Measurements from ENCODE around the gene HIBCH. TPM values are rescaled to one million over a fixed set of nuclear protein-coding genes. Genes with fewer than 3 reads are reported as not detected.
A peak's percentile ranks its signal among the peaks of the same experiment; 100 is the strongest.

Gene HIBCH
- total and polyA plus RNA-seq, 10 donors: 12.0 to 38.7 (median 25.5) TPM

DNA sequence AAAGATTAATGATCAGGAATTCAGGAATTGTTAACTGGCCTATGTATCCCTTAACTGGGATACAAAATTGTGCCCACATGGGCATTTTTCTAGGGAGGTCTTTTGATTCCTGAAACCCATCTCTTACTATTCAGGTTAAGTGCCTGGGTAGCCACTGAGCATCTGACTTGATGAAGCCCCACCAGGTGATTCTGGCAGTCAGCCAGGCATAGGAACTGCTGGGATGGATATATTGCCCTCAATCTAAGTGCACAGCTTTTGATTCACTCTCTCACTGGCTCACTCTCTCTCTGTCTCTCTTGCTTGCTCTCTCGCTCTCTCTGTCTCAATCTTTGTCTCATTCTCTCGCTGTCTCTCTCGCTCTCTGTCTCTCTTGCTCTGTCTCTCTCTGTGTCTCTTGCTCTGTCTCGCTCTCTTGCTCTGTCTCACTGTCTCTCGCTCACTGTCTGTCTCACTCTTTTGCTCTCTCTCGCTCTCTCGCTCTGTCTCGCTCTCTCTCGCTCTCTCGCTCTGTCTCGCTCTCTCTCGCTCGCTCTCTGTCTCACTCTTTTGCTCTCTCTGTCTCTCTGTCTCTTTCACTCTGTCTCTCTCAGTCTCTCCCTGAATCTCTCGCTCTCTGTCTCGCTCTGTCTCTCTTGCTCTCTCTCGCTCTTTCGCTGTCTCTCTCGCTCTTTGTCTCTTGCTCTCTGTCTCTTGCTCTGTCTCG is 46.0 kb upstream of the HIBCH start:
- WGBS, 5 donors: 84 to 99% (median 96%) methylated on average over 19 of the region's 19 CpGs
- Histone ChIP-seq H3K9me3 (no peaks in the 10 kb centered on the region), H3K27me3 (replicated peaks in 1 of 7) (no peaks in the 10 kb centered on the region), H3K27ac (no peak overlapping the region), H3K4me3 (no peak overlapping the region), H3K36me3 (peaks cover 0 to 93% (median 37%) of the 10 kb centered on the region in 6 donors), H3K4me1 (peaks cover 0 to 18% (median 7%) of the 10 kb centered on the region in 6 donors)
- TF ChIP-seq, protein P1, sequence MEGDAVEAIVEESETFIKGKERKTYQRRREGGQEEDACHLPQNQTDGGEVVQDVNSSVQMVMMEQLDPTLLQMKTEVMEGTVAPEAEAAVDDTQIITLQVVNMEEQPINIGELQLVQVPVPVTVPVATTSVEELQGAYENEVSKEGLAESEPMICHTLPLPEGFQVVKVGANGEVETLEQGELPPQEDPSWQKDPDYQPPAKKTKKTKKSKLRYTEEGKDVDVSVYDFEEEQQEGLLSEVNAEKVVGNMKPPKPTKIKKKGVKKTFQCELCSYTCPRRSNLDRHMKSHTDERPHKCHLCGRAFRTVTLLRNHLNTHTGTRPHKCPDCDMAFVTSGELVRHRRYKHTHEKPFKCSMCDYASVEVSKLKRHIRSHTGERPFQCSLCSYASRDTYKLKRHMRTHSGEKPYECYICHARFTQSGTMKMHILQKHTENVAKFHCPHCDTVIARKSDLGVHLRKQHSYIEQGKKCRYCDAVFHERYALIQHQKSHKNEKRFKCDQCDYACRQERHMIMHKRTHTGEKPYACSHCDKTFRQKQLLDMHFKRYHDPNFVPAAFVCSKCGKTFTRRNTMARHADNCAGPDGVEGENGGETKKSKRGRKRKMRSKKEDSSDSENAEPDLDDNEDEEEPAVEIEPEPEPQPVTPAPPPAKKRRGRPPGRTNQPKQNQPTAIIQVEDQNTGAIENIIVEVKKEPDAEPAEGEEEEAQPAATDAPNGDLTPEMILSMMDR (IDR thresholded peaks at IDR 0.05 in 8 of 11, conservative IDR thresholded peaks at IDR 0.05 in 3 of 11): no peak
- TF ChIP-seq POLR2AphosphoS5 (IDR thresholded peaks at IDR 0.05) (no peak), POLR2A (IDR thresholded peaks at IDR 0.05) (no peak)
- DNase-seq: no peak
- intact Hi-C loops (cut with DNase I; ENCODE audit: low total_unique reads): no loop called here

DNA sequence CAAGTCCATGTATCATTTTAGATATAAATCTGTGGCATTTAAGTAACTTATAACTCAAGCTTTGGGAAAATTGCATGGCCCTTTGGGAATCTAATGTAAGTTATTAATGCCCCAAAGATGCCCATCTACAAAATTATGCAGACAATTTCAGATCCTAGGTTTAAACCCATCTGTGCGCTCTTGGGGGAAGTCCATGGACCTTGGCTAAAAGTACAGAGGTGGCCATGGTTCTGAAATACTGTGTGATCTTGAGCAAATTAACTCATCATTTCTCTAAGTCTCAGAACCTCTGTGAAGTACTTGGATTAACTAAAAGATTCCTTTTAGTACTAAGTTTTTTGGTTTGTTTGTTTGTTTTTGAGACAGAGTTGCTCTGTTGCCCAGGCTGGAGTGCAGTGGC is 43.3 kb upstream of the HIBCH start:
- H3K36me3 ChIP-seq: peaks cover 0 to 65% (median 15%) of the 10 kb centered on the region in 6 donors
- no peak overlapping the region for H3K4me3 ChIP-seq
- 91 to 100% (median 95%) methylated on average over 1 of the region's 1 CpG for WGBS, 5 donors
- H3K9me3 ChIP-seq: no peaks in the 10 kb centered on the region
- no peak for DNase-seq
- no peaks in the 10 kb centered on the region for H3K27me3 ChIP-seq (replicated peaks in 1 of 7)
- TF ChIP-seq POLR2AphosphoS5 (IDR thresholded peaks at IDR 0.05): no peak
- TF ChIP-seq, protein P1 (IDR thresholded peaks at IDR 0.05 in 8 of 11, conservative IDR thresholded peaks at IDR 0.05 in 3 of 11): no peak
- TF ChIP-seq POLR2A (IDR thresholded peaks at IDR 0.05): no peak
- H3K4me1 ChIP-seq: peaks cover 14 to 44% (median 26%) of the 10 kb centered on the region in 6 donors
- intact Hi-C loops (cut with DNase I; ENCODE audit: low total_unique reads): no loop called here
- no peak overlapping the region for H3K27ac ChIP-seq

DNA sequence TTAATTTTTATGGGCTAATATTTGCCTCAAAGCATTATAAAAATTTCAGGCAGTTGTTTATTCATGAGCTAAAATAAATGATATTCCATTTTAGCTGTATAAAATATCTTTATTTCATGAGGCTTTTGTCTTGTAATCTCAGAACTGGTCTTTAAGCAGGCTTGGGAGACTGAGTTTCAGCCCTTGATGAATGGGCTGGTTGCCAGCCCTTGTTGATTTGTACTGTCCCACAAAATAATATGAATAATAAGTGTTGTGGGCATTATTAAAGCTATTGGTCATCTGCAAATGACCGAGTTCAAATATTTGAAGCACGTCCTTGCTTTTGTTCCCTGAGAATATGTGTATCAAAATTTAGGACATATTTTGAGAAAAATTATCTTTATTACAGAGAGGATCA is 41.9 kb upstream of the HIBCH start:
- Histone ChIP-seq H3K27ac (no peak overlapping the region), H3K4me3 (no peak overlapping the region), H3K36me3 (peaks cover 0 to 53% (median 10%) of the 10 kb centered on the region in 6 donors), H3K4me1 (peaks cover 14 to 46% (median 26%) of the 10 kb centered on the region in 6 donors), H3K27me3 (replicated peaks in 1 of 7) (no peaks in the 10 kb centered on the region), H3K9me3 (no peaks in the 10 kb centered on the region)
- intact Hi-C loops (cut with DNase I; ENCODE audit: low total_unique reads): no loop called here
- DNase-seq: no peak
- TF ChIP-seq POLR2A (IDR thresholded peaks at IDR 0.05) (no peak), POLR2AphosphoS5 (IDR thresholded peaks at IDR 0.05) (no peak)
- TF ChIP-seq, protein P1 (IDR thresholded peaks at IDR 0.05 in 8 of 11, conservative IDR thresholded peaks at IDR 0.05 in 3 of 11): no peak
- 47 to 100% (median 92%) methylated on average over 2 of the region's 2 CpGs for WGBS, 5 donors

DNA sequence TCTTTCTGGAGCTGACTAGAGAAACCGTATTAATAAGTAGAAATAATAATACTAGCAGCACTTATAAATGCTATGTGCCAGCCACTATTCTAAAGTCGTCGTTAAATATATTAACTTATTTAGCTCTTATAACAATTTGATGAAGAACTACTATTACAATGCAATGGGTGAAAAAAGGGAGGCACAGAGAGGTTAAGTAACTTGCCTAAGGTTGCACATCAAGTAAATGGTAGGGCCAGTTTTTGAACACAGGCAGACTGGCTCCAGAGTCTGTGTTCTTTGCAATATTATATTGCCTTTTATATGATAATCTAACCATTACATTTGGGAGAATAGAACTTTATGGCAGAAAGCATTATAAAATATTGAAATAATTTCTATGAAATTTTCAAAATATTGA is 41.3 kb upstream of the HIBCH start:
- Histone ChIP-seq H3K27ac (peak overlapping the region in 1 of 8 donors; percentile 77), H3K4me3 (no peak overlapping the region), H3K4me1 (peaks cover 14 to 52% (median 29%) of the 10 kb centered on the region in 6 donors), H3K9me3 (no peaks in the 10 kb centered on the region), H3K27me3 (replicated peaks in 1 of 7) (no peaks in the 10 kb centered on the region), H3K36me3 (peaks cover 0 to 48% (median 10%) of the 10 kb centered on the region in 6 donors)
- TF ChIP-seq POLR2AphosphoS5 (IDR thresholded peaks at IDR 0.05): no peak
- DNase-seq: no peak
- intact Hi-C loops (cut with DNase I; ENCODE audit: low total_unique reads): no loop called here
- 95 to 98% (median 97%) methylated on average over 3 of the region's 3 CpGs for WGBS, 5 donors
